Neural cell (in vitro differentiated cells): Measurements from ENCODE around the gene ENTPD1. TPM values are rescaled to one million over a fixed set of nuclear protein-coding genes. Genes with fewer than 3 reads are reported as not detected.

Source experiments
- H2AFZ ChIP-seq: fragments of 200-600, 300-800 bp; sonication (generic), shearing (Covaris generic); 2 replicates; pipeline ENCODE4 v1.6.0; 2014; ENCODE audit warnings: low read depth, mild to moderate bottlenecking, antibody characterized with exemption, low read length, moderate library complexity
- H3F3A ChIP-seq: fragments of 200-600 bp; shearing (Covaris generic); 2 replicates; pipeline ENCODE4 v1.6.1; 2016; ENCODE audit warnings: mild to moderate bottlenecking, moderate library complexity, mixed read lengths, antibody characterized with exemption, low read length; ENCODE audit not compliant: insufficient read depth, poor library complexity, severe bottlenecking
- H3K27ac ChIP-seq: fragments of 200-600, 300-800 bp; sonication (generic), shearing (Covaris generic); 2 replicates; pipeline ENCODE4 v1.5.1; 2014; ENCODE audit warnings: mild to moderate bottlenecking, low read length, moderate library complexity
- H3K27me3 ChIP-seq: fragments of 300-800, 200-600 bp; sonication (generic), shearing (Covaris generic); 2 replicates; pipeline ENCODE4 v1.6.0; 2014; ENCODE audit warnings: mild to moderate bottlenecking, low read depth, low read length, moderate library complexity; ENCODE audit not compliant: insufficient read depth
- H3K36me3 ChIP-seq: fragments of 300-800, 200-600 bp; sonication (generic), shearing (Covaris generic); 2 replicates; pipeline ENCODE4 v1.5.1; 2014; ENCODE audit warnings: mild to moderate bottlenecking, antibody characterized with exemption, low read length, moderate library complexity; ENCODE audit not compliant: insufficient read depth
- H3K4me2 ChIP-seq: fragments of 300-800, 200-600 bp; sonication (generic), shearing (Covaris generic); 2 replicates; pipeline ENCODE4 v1.6.0; 2014; ENCODE audit warnings: mild to moderate bottlenecking, low read length
- H3K4me3 ChIP-seq: fragments of 300-800, 200-600 bp; sonication (generic), shearing (Covaris generic); 2 replicates; pipeline ENCODE4 v1.5.1; 2014; ENCODE audit warnings: mild to moderate bottlenecking, low read length, moderate library complexity
- H3K79me2 ChIP-seq: fragments of 200-600 bp; shearing (Covaris generic); replicated peaks from 2 replicates; pipeline ENCODE4 v1.6.0; 2014; ENCODE audit warnings: mild to moderate bottlenecking, low read length, moderate library complexity; ENCODE audit not compliant: insufficient read depth
- H3K9ac ChIP-seq: fragments of 300-800, 200-600 bp; sonication (generic), shearing (Covaris generic); 2 replicates; pipeline ENCODE4 v1.6.1; 2016; ENCODE audit warnings: mild to moderate bottlenecking, low read length, mixed read lengths
- H3K9me2 ChIP-seq: fragments of 200-600 bp; shearing (Covaris generic); 2 replicates; pipeline ENCODE4 v1.6.1; 2016; ENCODE audit warnings: mild to moderate bottlenecking, low read length, mixed read lengths; ENCODE audit not compliant: insufficient read depth
- H3K9me3 ChIP-seq: fragments of 200-600, 300-800 bp; sonication (generic), shearing (Covaris generic); 2 replicates; pipeline ENCODE4 v1.6.1; 2016; ENCODE audit warnings: mild to moderate bottlenecking, mixed run types, low read length, moderate library complexity, mixed read lengths
- H4K20me1 ChIP-seq: fragments of 200-600 bp; shearing (Covaris generic); 2 replicates; pipeline ENCODE4 v1.6.1; 2016; ENCODE audit warnings: mild to moderate bottlenecking, mixed run types; ENCODE audit not compliant: insufficient read depth
- EP300 ChIP-seq: fragments of 450-650 bp; conservative IDR thresholded peaks from 2 replicates; pipeline ENCODE4 v1.6.1; 2014; ENCODE audit warnings: antibody characterized with exemption, mild to moderate bottlenecking, moderate library complexity; ENCODE audit not compliant: poor library complexity, severe bottlenecking
- EZH2 ChIP-seq: fragments of 200-600, 300-800 bp; shearing (Covaris generic), sonication (generic); IDR thresholded peaks from 2 replicates; pipeline ENCODE4 v1.6.1; 2014; ENCODE audit warnings: antibody characterized with exemption, low read length, borderline replicate concordance, mild to moderate bottlenecking; ENCODE audit not compliant: insufficient read depth, poor library complexity, severe bottlenecking
- MXI1 ChIP-seq: fragments of 450-650 bp; conservative IDR thresholded peaks from 2 replicates; pipeline ENCODE4 v1.6.1; 2014; ENCODE audit warnings: antibody characterized with exemption, mild to moderate bottlenecking; ENCODE audit not compliant: poor library complexity, severe bottlenecking
- POLR2AphosphoS5 ChIP-seq: IDR thresholded peaks from 2 replicates; pipeline ENCODE4 v1.6.1; 2012
- RAD21 ChIP-seq: fragments of 450-650 bp; conservative IDR thresholded peaks from 2 replicates; pipeline ENCODE4 v1.6.1; 2014; ENCODE audit warnings: antibody characterized with exemption, mild to moderate bottlenecking, moderate library complexity
- SMC3 ChIP-seq: fragments of 450-650 bp; conservative IDR thresholded peaks from 2 replicates; pipeline ENCODE4 v1.6.1; 2014; ENCODE audit warnings: antibody characterized with exemption, mild to moderate bottlenecking, moderate library complexity; ENCODE audit not compliant: poor library complexity
- TAF1 ChIP-seq: IDR thresholded peaks from 2 replicates; pipeline ENCODE4 v1.6.1; 2012; ENCODE audit warnings: low read depth
- polyA plus RNA-seq: library from polyadenylated mRNA; depleted of rRNA; stranded (reverse); fragments of >200 nt; gene quantifications from 2 replicates; pipeline ENCODE4 v1.2.3, GENCODE V29; 2014
- TF ChIP-seq, protein P1 (sequence below): IDR thresholded peaks from 2 replicates; pipeline ENCODE4 v1.6.1; 2012; ENCODE audit warnings: borderline replicate concordance
- TF ChIP-seq, protein P2 (sequence below): fragments of 450-650 bp; IDR thresholded peaks from 2 replicates; pipeline ENCODE4 v1.5.1; 2014; ENCODE audit warnings: antibody characterized with exemption, mild to moderate bottlenecking, moderate library complexity; ENCODE audit not compliant: poor library complexity, severe bottlenecking

ENTPD1 gene
- polyA plus RNA-seq, 1 donor from 2014 or later: 0.57 TPM

GRCh38 chr10:95877881-95878280 is 121.9 kb downstream of the ENTPD1 start:
- no peak overlapping the region for H2AFZ ChIP-seq
- no peak for TF ChIP-seq SMC3
- TF ChIP-seq RAD21: no peak
- TF ChIP-seq, protein P1, sequence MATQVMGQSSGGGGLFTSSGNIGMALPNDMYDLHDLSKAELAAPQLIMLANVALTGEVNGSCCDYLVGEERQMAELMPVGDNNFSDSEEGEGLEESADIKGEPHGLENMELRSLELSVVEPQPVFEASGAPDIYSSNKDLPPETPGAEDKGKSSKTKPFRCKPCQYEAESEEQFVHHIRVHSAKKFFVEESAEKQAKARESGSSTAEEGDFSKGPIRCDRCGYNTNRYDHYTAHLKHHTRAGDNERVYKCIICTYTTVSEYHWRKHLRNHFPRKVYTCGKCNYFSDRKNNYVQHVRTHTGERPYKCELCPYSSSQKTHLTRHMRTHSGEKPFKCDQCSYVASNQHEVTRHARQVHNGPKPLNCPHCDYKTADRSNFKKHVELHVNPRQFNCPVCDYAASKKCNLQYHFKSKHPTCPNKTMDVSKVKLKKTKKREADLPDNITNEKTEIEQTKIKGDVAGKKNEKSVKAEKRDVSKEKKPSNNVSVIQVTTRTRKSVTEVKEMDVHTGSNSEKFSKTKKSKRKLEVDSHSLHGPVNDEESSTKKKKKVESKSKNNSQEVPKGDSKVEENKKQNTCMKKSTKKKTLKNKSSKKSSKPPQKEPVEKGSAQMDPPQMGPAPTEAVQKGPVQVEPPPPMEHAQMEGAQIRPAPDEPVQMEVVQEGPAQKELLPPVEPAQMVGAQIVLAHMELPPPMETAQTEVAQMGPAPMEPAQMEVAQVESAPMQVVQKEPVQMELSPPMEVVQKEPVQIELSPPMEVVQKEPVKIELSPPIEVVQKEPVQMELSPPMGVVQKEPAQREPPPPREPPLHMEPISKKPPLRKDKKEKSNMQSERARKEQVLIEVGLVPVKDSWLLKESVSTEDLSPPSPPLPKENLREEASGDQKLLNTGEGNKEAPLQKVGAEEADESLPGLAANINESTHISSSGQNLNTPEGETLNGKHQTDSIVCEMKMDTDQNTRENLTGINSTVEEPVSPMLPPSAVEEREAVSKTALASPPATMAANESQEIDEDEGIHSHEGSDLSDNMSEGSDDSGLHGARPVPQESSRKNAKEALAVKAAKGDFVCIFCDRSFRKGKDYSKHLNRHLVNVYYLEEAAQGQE: no peak
- no peak for TF ChIP-seq MXI1
- TF ChIP-seq TAF1: no peak

DNA sequence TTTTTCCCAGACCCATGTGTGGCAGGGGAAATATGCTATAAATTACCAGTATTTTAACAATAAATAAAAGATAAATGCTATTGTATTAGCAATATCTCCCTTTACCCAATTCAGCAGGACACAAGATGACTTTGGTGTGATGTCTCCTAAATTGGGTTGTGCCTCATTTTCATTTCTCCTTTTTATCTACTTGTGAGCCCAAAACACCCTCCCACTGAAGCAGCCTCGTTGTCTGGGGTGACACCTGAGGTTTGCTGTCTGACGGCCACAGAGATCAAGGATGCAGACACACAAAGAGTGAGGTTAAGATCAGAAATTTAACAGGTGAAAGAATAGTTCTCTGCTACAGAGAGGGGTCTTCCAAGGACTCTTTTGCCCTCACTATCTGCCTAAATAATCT is 124.7 kb downstream of the ENTPD1 start:
- H2AFZ ChIP-seq: no peak overlapping the region
- no peaks in the 10 kb centered on the region for H3K36me3 ChIP-seq
- no peaks in the 10 kb centered on the region for H3K9me3 ChIP-seq
- H3K79me2 ChIP-seq: no peaks in the 10 kb centered on the region
- H3K27me3 ChIP-seq: no peaks in the 10 kb centered on the region
- H3K4me3 ChIP-seq: no peak overlapping the region
- H3K9ac ChIP-seq: no peak overlapping the region
- TF ChIP-seq EZH2 (no peak), TAF1 (no peak), POLR2AphosphoS5 (no peak), SMC3 (no peak), RAD21 (no peak), EP300 (no peak), MXI1 (no peak)
- TF ChIP-seq, protein P1: no peak
- TF ChIP-seq, protein P2, sequence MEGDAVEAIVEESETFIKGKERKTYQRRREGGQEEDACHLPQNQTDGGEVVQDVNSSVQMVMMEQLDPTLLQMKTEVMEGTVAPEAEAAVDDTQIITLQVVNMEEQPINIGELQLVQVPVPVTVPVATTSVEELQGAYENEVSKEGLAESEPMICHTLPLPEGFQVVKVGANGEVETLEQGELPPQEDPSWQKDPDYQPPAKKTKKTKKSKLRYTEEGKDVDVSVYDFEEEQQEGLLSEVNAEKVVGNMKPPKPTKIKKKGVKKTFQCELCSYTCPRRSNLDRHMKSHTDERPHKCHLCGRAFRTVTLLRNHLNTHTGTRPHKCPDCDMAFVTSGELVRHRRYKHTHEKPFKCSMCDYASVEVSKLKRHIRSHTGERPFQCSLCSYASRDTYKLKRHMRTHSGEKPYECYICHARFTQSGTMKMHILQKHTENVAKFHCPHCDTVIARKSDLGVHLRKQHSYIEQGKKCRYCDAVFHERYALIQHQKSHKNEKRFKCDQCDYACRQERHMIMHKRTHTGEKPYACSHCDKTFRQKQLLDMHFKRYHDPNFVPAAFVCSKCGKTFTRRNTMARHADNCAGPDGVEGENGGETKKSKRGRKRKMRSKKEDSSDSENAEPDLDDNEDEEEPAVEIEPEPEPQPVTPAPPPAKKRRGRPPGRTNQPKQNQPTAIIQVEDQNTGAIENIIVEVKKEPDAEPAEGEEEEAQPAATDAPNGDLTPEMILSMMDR: no peak
- no peak overlapping the region for H3K4me2 ChIP-seq
- no peak overlapping the region for H3K27ac ChIP-seq
- no peaks in the 10 kb centered on the region for H3K9me2 ChIP-seq
- no peaks in the 10 kb centered on the region for H3F3A ChIP-seq
- H4K20me1 ChIP-seq: no peaks in the 10 kb centered on the region

More at GRCh38 chr10:95877881-95878280, 121.9 kb downstream of the ENTPD1 start:
- no peaks in the 10 kb centered on the region for H4K20me1 ChIP-seq
- no peak overlapping the region for H3K4me2 ChIP-seq
- no peaks in the 10 kb centered on the region for H3F3A ChIP-seq
- no peaks in the 10 kb centered on the region for H3K9me2 ChIP-seq
- no peak overlapping the region for H3K9ac ChIP-seq
- H3K79me2 ChIP-seq: no peaks in the 10 kb centered on the region
- H3K9me3 ChIP-seq: no peaks in the 10 kb centered on the region
- H3K27me3 ChIP-seq: no peaks in the 10 kb centered on the region
- H3K4me3 ChIP-seq: no peak overlapping the region
- no peaks in the 10 kb centered on the region for H3K36me3 ChIP-seq
- no peak overlapping the region for H3K27ac ChIP-seq
